ENCODE data around the gene BEST2.
"Not testable (repeated sequence)": the region's sequence is repeated elsewhere in the genome, so short reads cannot be mapped to it uniquely, and the experiment has no call there.

Gene BEST2

DNA sequence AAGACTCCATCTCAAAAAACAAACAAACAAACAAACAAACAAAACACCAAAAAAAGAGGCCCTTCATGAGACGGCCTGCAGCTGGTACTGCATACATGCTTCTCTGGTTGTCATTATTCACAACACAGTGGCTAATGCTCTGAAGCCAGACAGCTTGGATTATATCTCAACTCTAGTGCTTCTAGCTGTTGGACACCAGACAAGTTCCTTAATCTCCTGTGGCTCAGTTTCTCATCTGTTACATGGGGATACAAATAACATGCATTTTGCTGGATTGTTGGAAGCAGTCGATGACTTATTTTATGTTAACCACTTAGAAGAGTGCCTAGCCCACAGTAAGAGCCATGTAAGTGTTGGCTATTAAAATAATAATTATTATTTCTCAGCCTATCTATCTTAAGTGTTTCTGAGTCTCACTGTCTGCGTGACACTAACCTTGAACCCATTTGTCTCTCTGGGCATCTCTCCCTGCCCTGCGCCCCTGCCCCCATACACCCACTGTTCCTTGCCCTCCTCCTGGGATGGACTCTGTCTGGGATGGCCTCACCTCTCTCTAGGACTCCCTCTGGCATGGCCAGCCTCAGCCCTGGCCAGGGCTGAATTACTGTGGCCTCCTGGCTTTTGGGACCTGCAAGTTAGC is 36.6 kb downstream of the BEST2 start:
- DNase-seq: no peak

DNA sequence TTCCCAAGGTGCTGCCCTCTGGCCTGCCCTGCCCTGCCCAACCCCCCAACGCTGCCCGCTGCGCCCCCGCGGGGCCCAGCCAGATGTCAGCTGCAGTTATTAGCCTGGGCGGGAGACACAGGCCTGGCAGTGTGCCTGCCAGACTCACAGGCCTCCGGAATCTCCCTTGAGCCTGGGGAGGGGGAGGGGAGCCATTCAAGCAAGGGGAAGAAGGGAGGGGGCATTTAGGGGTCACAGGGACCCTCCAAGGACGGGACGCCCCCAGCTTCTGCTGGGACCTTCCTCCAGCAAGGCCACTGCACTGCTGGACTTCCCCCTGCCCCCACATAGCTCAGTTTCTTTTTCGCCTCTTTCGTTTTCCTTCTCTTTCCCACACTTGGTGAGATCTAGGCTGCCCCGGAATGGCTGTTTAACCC is 37.1 kb downstream of the BEST2 start:
- peak; percentile 73 for DNase-seq

DNA sequence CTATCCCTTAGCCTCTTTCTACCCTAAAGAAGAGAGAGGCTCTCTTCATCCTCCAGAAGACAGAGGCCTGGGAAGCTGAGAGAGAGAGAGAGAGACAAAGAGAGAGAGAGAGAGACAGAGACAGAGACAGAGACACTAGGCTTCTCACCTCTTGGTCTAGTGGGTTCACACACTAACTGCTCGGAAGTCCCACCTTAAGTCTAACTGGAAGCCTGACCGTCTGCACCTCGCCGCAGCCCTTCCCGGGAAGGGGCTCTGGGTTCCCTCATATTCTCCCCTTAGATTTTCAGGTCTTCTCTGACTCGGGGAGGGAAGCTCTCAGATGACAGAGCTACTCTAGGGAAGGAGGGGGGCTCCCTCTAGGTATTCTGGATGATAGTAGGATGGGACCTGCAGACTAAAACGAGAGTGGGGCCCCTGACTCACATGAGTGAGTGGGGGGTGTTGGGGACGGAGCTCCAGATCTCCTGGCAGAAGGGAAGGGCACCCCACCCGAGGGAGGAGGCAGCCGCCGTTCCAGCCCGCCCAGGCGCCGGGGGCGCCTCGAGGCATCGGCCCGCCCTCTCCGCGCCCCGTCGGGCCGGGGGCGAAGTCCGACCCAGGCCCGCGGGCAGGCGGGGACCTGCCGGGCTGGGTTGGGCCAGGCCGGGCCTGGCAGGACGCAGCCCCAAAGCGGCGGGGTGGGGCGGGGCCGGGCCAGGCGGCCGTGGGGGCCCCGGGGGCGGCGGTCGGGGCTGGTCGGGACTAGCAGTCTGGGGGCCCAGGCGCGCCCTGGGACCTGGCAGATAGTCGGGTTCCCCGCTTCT is 37.7 kb downstream of the BEST2 start:
- DNase-seq: no peak

- DNase-seq: peak; percentile 96
These were observed 38.5 kb downstream of the BEST2 start for GRCh38 chr19:12789904-12790619.

GRCh38 chr19:12790628-12791344 is 39.2 kb downstream of the BEST2 start:
- DNase-seq: peak; percentile 69

DNA sequence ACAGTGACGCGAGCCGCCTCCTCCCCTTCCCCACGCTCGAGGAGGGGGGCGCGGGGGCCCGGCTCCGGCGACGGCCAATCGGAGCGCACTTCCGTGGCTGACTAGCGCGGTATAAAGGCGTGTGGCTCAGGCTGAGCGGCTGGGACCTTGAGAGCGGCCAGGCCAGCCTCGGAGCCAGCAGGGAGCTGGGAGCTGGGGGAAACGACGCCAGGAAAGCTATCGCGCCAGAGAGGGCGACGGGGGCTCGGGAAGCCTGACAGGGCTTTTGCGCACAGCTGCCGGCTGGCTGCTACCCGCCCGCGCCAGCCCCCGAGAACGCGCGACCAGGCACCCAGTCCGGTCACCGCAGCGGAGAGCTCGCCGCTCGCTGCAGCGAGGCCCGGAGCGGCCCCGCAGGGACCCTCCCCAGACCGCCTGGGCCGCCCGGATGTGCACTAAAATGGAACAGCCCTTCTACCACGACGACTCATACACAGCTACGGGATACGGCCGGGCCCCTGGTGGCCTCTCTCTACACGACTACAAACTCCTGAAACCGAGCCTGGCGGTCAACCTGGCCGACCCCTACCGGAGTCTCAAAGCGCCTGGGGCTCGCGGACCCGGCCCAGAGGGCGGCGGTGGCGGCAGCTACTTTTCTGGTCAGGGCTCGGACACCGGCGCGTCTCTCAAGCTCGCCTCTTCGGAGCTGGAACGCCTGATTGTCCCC is 39.9 kb downstream of the BEST2 start, which contains the start of gene JUNB:
Gene JUNB, plus strand, starts transcription at position 142 of the 706 bp plus-strand sequence. Its CDS starts 286 bp downstream, at position 428.
- DNase-seq: peak; percentile 98

DNA sequence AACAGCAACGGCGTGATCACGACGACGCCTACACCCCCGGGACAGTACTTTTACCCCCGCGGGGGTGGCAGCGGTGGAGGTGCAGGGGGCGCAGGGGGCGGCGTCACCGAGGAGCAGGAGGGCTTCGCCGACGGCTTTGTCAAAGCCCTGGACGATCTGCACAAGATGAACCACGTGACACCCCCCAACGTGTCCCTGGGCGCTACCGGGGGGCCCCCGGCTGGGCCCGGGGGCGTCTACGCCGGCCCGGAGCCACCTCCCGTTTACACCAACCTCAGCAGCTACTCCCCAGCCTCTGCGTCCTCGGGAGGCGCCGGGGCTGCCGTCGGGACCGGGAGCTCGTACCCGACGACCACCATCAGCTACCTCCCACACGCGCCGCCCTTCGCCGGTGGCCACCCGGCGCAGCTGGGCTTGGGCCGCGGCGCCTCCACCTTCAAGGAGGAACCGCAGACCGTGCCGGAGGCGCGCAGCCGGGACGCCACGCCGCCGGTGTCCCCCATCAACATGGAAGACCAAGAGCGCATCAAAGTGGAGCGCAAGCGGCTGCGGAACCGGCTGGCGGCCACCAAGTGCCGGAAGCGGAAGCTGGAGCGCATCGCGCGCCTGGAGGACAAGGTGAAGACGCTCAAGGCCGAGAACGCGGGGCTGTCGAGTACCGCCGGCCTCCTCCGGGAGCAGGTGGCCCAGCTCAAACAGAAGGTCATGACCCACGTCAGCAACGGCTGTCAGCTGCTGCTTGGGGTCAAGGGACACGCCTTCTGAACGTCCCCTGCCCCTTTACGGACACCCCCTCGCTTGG is 40.7 kb downstream of the BEST2 start:
- peak; percentile 90 for DNase-seq

DNA sequence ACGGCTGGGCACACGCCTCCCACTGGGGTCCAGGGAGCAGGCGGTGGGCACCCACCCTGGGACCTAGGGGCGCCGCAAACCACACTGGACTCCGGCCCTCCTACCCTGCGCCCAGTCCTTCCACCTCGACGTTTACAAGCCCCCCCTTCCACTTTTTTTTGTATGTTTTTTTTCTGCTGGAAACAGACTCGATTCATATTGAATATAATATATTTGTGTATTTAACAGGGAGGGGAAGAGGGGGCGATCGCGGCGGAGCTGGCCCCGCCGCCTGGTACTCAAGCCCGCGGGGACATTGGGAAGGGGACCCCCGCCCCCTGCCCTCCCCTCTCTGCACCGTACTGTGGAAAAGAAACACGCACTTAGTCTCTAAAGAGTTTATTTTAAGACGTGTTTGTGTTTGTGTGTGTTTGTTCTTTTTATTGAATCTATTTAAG is 41.3 kb downstream of the BEST2 start:
- DNase-seq: no peak

DNA sequence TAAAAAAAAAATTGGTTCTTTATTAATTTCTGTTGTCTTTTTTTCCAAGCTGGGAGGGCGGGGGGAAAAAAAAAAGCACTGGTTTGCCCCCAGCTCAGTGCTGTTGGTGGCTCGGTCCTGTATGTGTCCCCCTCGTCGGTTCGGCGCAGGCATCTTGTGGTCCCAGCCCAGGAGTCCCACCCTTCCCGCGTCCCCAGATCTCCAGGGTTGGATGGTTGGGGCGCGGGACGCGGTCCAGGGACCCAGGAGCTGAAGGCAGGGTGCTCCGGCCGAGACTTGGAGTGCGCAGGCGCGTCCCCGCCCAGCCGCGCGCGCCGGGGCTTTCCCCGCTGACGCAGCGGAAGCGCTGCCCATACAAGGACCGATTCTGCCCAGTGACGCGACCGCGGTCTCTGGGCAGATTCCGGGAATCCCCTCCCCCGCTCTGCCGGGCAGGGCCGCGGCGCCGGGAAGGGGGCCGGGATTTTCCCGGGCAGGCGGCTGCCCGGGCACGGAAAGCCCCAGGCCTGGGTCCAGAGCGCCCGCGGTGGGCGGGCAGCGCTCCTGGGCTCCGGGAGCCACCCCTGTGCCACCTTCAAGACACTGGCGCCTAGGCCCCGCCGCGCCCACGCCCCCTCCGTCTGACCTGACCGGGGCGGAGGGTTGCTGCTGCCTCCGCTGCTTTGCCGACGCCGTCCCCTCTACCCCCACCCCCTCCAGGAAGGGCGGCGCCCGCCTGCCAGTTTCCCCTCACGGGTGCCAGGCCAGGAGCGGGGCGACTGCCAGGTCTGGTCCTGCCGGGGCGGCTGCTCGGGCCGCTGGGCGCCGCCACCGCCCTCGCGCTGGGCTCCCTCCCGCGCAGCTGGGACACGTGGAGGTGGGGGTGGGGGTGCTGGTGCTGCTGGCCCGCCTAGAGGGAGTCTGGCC is 42.0 kb downstream of the BEST2 start:
- peak; percentile 98 for DNase-seq

- no peak for DNase-seq
These were observed 42.8 kb downstream of the BEST2 start for GRCh38 chr19:12794196-12794941.

DNA sequence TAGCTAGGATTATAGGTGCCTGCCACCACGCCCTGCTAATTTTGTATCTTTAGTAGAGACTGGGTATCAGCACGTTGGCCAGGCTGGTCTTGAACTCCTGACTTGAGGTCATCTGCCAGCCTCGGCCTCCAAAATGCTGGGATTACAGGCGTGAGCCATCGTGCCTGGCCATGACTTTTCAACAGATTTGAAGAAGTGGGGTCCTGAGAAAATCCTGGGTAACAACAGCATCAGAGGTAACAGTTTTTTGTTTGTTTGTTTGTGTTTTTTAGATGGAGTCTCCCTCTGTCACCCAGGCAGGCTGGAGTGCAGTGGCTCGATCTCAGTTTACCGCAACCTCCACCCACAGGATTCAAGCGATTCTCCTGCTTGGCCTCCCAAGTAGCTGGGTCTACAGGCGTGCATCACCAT is 43.4 kb downstream of the BEST2 start:
- no peak for DNase-seq

GRCh38 chr19:12796146-12797071 is 44.8 kb downstream of the BEST2 start:
- peak; percentile 89 for DNase-seq

- no peak for DNase-seq
These were observed 45.6 kb downstream of the BEST2 start for GRCh38 chr19:12797141-12797587.

DNA sequence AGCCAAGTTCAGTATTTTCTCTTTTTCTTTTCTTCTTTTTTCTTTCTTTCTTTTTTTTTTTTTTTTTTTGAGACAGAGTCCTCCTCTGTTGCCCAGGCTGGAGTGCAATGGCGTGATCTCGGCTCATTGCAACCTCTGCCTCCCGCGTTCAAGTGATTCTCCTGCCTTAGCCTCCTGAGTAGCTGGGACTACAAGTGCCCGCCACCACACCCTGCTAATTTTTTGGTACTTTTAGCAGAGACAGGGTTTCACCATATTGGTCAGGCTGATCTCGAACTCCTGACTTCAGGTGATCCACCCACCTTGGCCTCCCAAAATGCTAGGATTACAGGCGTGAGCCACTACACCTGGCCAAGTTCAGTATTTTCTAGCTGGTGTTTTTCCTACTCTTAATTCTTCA is 46.0 kb downstream of the BEST2 start:
- DNase-seq: not testable (repeated sequence)

GRCh38 chr19:12799742-12800465 is 48.3 kb downstream of the BEST2 start:
- DNase-seq: no peak

DNA sequence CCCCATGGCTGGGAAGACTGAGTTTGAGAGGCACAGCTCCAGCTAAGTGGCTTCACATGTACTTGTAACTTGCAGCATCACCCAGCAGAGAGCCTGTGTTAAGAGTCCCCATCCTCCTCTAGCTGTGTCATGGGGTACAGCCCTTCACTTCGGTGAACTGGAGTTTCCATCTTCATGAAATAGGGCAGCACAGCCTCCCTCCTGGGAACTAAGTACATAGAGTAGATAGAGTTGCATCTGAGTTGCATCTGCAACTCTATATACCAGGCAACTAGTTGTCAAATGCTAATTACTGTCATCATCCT is 48.8 kb downstream of the BEST2 start:
- DNase-seq: no peak

DNA sequence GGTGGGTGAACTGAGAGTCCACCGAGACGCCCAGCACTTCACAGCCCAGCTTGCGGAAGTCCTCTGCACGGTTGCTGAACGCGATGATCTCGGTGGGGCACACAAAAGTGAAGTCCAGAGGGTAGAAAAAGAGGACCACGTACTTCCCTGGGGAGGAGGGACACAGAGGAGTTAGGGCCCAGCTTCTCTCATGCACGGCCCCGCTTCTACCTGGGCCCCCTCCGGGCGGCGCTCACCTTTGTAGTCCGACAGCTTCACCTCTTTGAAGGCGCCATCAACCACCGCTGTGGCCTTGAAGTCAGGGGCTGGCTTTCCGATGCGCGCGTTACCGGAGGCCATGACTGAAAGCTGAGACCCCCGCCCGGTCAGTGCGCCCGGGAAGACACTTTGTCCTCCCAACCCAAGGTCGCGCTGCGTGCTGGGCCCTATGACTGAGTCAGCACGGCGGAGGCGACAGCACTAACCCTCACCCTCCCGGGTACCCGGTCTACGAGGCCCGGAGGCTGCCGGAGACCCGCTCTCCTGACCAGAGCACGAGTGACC is 49.4 kb downstream of the BEST2 start:
- peak; percentile 59 for DNase-seq
